ENCODE measurements around the gene BSDC1.
"Not testable (repeated sequence)": the region's sequence is repeated elsewhere in the genome, so short reads cannot be mapped to it uniquely, and the experiment has no call there.

DNA sequence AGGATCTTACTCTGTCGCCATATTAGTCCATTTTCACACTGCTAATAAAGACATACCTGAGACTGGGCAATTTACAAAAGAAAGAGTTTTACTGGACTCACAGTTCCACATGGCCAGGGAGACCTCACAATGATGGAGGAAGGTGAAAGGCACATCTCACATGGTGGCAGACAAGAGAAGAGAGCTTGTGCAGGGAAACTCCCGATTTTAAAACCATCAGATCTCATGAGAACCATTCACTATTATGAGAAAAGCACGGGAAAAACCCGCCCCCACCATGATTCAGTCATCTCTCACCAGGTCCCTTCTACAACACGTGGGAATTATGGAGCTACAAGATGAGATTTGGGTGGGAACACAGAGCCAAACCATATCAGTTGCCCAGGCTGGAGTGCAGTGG, 2.3 kb upstream of the BSDC1 start:
- not testable (repeated sequence) for TF ChIP-seq EZH2 (IDR thresholded peaks at IDR 0.05; ENCODE audit: low read length, missing control alignments); CTCF (conservative IDR thresholded peaks at IDR 0.05 in 1 of 2, IDR thresholded peaks at IDR 0.05 in 1 of 2; ENCODE audit: low read depth in 1 of 2, low read length in 2 of 2)

Measured in fibroblast of lung (primary cell).